NCI-H2081 treated with DMSO at 0.1 percent for 48 hours (cell line): ENCODE results near the gene SPAG9.

ENCODE experiments used
- DNase-seq: peaks from one replicate; lab custom pipeline; 2025; lab: John Stamatoyannopoulos, UW

SPAG9 gene

GRCh38 chr17:50918071-50918932, 202.4 kb downstream of the SPAG9 start:
- DNase-seq = no peak

- no peak for DNase-seq
Measured at GRCh38 chr17:50917418-50917743, 203.3 kb downstream of the SPAG9 start.

- no peak for DNase-seq
Measured at GRCh38 chr17:50916708-50917417, 203.8 kb downstream of the SPAG9 start.

GRCh38 chr17:50916026-50916707, 204.5 kb downstream of the SPAG9 start:
- DNase-seq = no peak

GRCh38 chr17:50914505-50915063, 206.1 kb downstream of the SPAG9 start:
- no peak for DNase-seq

- no peak for DNase-seq
Measured at GRCh38 chr17:50913120-50913519, 207.5 kb downstream of the SPAG9 start.
